A673 (cell line): ENCODE measurements around the gene CLEC7A. TPM values are rescaled to one million over a fixed set of nuclear protein-coding genes. Genes with fewer than 3 reads are reported as not detected.

Experiments
- BruUV-seq: library from RNA; stranded (reverse); fragments of 400-500 nt; replicated peaks from 2 replicates; lab custom pipeline; 2021; lab: Mats Ljungman, UMichigan
- CTCF ChIA-PET: fragments of 300-600 bp; sonication (Branson Sonifier 250); formaldehyde crosslinking; loops from one replicate; lab custom pipeline; 2022; ENCODE audit warnings: antibody characterized with exemption; lab: Charles Lee
- POLR2A ChIA-PET: fragments of 300-600 bp; sonication (Branson Sonifier 250); formaldehyde crosslinking; loops from one replicate; lab custom pipeline; 2022; ENCODE audit warnings: antibody characterized with exemption; ENCODE audit not compliant: low non-redundant PET; lab: Charles Lee
- DNase-seq: peaks from one replicate; pipeline ENCODE4 v3.0.0-alpha.2; 2015; ENCODE audit warnings: low spot score
- H3K27ac ChIP-seq: fragments of 200-600 bp; sonication (generic); 2 replicates; pipeline ENCODE4 v1.5.1; 2016; ENCODE audit warnings: mixed run types, low read depth, mild to moderate bottlenecking, mixed read lengths, antibody characterized with exemption, low read length; ENCODE audit not compliant: poor library complexity, severe bottlenecking
- H3K27me3 ChIP-seq: fragments of 200-600 bp; sonication (generic); replicated peaks from 2 replicates; pipeline ENCODE4 v1.6.1; 2017; ENCODE audit warnings: mixed run types, low read depth, mild to moderate bottlenecking, mixed read lengths, antibody characterized with exemption, low read length; ENCODE audit not compliant: insufficient read depth, poor library complexity
- H3K36me3 ChIP-seq: fragments of 200-600 bp; sonication (generic); 2 replicates; pipeline ENCODE4 v1.6.1; 2016; ENCODE audit warnings: mixed run types, mild to moderate bottlenecking, mixed read lengths, antibody characterized with exemption, low read length; ENCODE audit not compliant: insufficient read depth, poor library complexity, severe bottlenecking
- H3K4me1 ChIP-seq: fragments of 200-600 bp; sonication (generic); 2 replicates; pipeline ENCODE4 v1.6.1; 2017; ENCODE audit warnings: mixed run types, mild to moderate bottlenecking, mixed read lengths, antibody characterized with exemption, low read length; ENCODE audit not compliant: insufficient read depth, poor library complexity, severe bottlenecking
- H3K4me3 ChIP-seq: fragments of 200-600 bp; sonication (generic); 2 replicates; pipeline ENCODE4 v1.5.1; 2016; ENCODE audit warnings: low read depth, mixed run types, mild to moderate bottlenecking, mixed read lengths, low read length; ENCODE audit not compliant: poor library complexity, severe bottlenecking
- H3K9me3 ChIP-seq: fragments of 200-600 bp; sonication (generic); 2 replicates; pipeline ENCODE4 v1.6.1; 2016; ENCODE audit warnings: mixed run types, low read depth, mild to moderate bottlenecking, mixed read lengths, antibody characterized with exemption, low read length; ENCODE audit not compliant: poor library complexity, severe bottlenecking
- CTCF ChIP-seq: fragments of 300-800, 200-600 bp; sonication (generic); conservative IDR thresholded peaks from 2 replicates; pipeline ENCODE4 v1.5.1; 2017; ENCODE audit warnings: low read depth, mild to moderate bottlenecking, antibody characterized with exemption, low read length, moderate library complexity, mixed read lengths
- EZH2 ChIP-seq: fragments of 200-600 bp; sonication (generic); IDR thresholded peaks from 2 replicates; pipeline ENCODE4 v1.6.1; 2017; ENCODE audit warnings: borderline replicate concordance, low read depth, mild to moderate bottlenecking, mixed read lengths, antibody characterized with exemption, low read length; ENCODE audit not compliant: poor library complexity, severe bottlenecking
- intact Hi-C: fragments of 100-400 bp; cut with micrococcal nuclease; formaldehyde crosslinking; loops from one replicate; pipeline ENCODE4 v1.10.0; 2022; ENCODE audit not compliant: unreplicated experiment
- total RNA-seq: library from RNA; stranded (reverse); gene quantifications from 2 replicates; pipeline ENCODE4 v1.2.3, GENCODE V29; 2021

Gene CLEC7A
- total RNA-seq, 1 experiment from 2014 or later = 0.28 TPM

- H3K27me3 ChIP-seq = no peaks in the 10 kb centered on the region
- intact Hi-C loops = no loop called here
- no peaks in the 10 kb centered on the region for H3K9me3 ChIP-seq
- DNase-seq = no peak
- H3K36me3 ChIP-seq = no peaks in the 10 kb centered on the region
- ChIA-PET POLR2A (no interaction called here), CTCF (interaction anchor here (0.7 kb wide), 1 partner anchor 175 kb away, joined by 3 read pairs; no protein-coding TSS in a partner anchor)
- H3K4me3 ChIP-seq = no peak overlapping the region
- BruUV-seq = no TSS peak
- no peak for TF ChIP-seq EZH2
- TF ChIP-seq CTCF = no peak
- H3K4me1 ChIP-seq = no peaks in the 10 kb centered on the region
- no peak overlapping the region for H3K27ac ChIP-seq
Observed at GRCh38 chr12:10159280-10159679, 29.3 kb upstream of the CLEC7A start.

- DNase-seq = no peak
- POLR2A ChIA-PET = no interaction called here
- no peaks in the 10 kb centered on the region for H3K9me3 ChIP-seq
- BruUV-seq = no TSS peak
- CTCF ChIA-PET = interaction anchor here (0.6 kb wide), 1 partner anchor 383 kb away, joined by 6 read pairs; no protein-coding TSS in a partner anchor
- no peak for TF ChIP-seq CTCF
- TF ChIP-seq EZH2 = no peak
- H3K27ac ChIP-seq = no peak overlapping the region
- H3K4me3 ChIP-seq = no peak overlapping the region
- H3K27me3 ChIP-seq = no peaks in the 10 kb centered on the region
- H3K4me1 ChIP-seq = no peaks in the 10 kb centered on the region
- intact Hi-C loops = no loop called here
- H3K36me3 ChIP-seq = no peaks in the 10 kb centered on the region
Observed at GRCh38 chr12:10158406-10158805, 28.4 kb upstream of the CLEC7A start.

DNA sequence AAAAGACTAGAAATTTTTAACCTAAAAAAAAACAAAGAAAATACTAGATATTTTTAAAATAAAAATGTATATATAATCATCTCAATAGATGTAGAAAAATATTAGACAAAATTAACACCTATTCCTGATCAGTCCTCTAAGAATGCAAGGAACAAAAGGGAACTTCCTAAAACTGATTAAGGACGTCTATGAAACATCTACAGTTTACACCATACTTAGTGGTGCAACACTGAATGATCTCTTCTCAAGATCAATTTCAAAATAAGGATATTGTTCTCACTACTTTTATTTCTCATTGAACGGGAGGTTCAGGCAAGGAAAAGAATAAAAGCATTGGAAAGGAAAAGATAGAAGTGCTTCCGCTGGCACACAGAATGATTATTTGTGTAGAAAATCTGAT lies 26.0 kb upstream of the CLEC7A start:
- H3K9me3 ChIP-seq = no peaks in the 10 kb centered on the region
- no peak for TF ChIP-seq EZH2
- no peak for TF ChIP-seq CTCF
- DNase-seq = no peak
- ChIA-PET CTCF (no interaction called here), POLR2A (no interaction called here)
- no peaks in the 10 kb centered on the region for H3K4me1 ChIP-seq
- H3K27me3 ChIP-seq = no peaks in the 10 kb centered on the region
- no peak overlapping the region for H3K4me3 ChIP-seq
- no TSS peak for BruUV-seq
- H3K36me3 ChIP-seq = no peaks in the 10 kb centered on the region
- intact Hi-C loops = no loop called here
- no peak overlapping the region for H3K27ac ChIP-seq
